ENCODE measurements around the gene BRIP1. TPM values are rescaled to one million over a fixed set of nuclear protein-coding genes. Genes with fewer than 3 reads are reported as not detected.

The BRIP1 gene
- total RNA-seq, 1 experiment from 2014 or later: 13.8 TPM

GRCh38 chr17:61849674-61850073 lies 13.7 kb downstream of the BRIP1 start:
- H3K9me3 Mint-ChIP-seq: no peaks in the 10 kb centered on the region
- no peak for DNase-seq (ENCODE audit: low spot score)
- no peak for TF ChIP-seq PRRX2 (CRISPR knock-in tag; IDR thresholded peaks at IDR 0.05)
- TF ChIP-seq GTF2I (CRISPR knock-in tag; conservative IDR thresholded peaks at IDR 0.05): no peak
- no peak for TF ChIP-seq ZNF281 (CRISPR knock-in tag; IDR thresholded peaks at IDR 0.05)
- no peak for TF ChIP-seq FOXK1 (CRISPR knock-in tag; IDR thresholded peaks at IDR 0.05)
- TF ChIP-seq, protein P1, sequence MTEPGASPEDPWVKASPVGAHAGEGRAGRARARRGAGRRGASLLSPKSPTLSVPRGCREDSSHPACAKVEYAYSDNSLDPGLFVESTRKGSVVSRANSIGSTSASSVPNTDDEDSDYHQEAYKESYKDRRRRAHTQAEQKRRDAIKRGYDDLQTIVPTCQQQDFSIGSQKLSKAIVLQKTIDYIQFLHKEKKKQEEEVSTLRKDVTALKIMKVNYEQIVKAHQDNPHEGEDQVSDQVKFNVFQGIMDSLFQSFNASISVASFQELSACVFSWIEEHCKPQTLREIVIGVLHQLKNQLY (CRISPR knock-in tag; IDR thresholded peaks at IDR 0.05): no peak
- no peak for TF ChIP-seq GRHL2 (CRISPR knock-in tag; IDR thresholded peaks at IDR 0.05; ENCODE audit: insufficient replicate concordance, severe bottlenecking)
- TF ChIP-seq ZNF425 (CRISPR knock-in tag; conservative IDR thresholded peaks at IDR 0.05): no peak
- no peak for TF ChIP-seq ATF1 (CRISPR knock-in tag; IDR thresholded peaks at IDR 0.05)
- TF ChIP-seq CREB1 (CRISPR knock-in tag; IDR thresholded peaks at IDR 0.05): no peak
- TF ChIP-seq, protein P2, sequence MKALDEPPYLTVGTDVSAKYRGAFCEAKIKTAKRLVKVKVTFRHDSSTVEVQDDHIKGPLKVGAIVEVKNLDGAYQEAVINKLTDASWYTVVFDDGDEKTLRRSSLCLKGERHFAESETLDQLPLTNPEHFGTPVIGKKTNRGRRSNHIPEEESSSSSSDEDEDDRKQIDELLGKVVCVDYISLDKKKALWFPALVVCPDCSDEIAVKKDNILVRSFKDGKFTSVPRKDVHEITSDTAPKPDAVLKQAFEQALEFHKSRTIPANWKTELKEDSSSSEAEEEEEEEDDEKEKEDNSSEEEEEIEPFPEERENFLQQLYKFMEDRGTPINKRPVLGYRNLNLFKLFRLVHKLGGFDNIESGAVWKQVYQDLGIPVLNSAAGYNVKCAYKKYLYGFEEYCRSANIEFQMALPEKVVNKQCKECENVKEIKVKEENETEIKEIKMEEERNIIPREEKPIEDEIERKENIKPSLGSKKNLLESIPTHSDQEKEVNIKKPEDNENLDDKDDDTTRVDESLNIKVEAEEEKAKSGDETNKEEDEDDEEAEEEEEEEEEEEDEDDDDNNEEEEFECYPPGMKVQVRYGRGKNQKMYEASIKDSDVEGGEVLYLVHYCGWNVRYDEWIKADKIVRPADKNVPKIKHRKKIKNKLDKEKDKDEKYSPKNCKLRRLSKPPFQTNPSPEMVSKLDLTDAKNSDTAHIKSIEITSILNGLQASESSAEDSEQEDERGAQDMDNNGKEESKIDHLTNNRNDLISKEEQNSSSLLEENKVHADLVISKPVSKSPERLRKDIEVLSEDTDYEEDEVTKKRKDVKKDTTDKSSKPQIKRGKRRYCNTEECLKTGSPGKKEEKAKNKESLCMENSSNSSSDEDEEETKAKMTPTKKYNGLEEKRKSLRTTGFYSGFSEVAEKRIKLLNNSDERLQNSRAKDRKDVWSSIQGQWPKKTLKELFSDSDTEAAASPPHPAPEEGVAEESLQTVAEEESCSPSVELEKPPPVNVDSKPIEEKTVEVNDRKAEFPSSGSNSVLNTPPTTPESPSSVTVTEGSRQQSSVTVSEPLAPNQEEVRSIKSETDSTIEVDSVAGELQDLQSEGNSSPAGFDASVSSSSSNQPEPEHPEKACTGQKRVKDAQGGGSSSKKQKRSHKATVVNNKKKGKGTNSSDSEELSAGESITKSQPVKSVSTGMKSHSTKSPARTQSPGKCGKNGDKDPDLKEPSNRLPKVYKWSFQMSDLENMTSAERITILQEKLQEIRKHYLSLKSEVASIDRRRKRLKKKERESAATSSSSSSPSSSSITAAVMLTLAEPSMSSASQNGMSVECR (CRISPR knock-in tag; IDR thresholded peaks at IDR 0.05; ENCODE audit: borderline replicate concordance): no peak
- TF ChIP-seq, protein P3, sequence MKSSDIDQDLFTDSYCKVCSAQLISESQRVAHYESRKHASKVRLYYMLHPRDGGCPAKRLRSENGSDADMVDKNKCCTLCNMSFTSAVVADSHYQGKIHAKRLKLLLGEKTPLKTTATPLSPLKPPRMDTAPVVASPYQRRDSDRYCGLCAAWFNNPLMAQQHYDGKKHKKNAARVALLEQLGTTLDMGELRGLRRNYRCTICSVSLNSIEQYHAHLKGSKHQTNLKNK (CRISPR knock-in tag; IDR thresholded peaks at IDR 0.05): no peak
- TF ChIP-seq CTCF (IDR thresholded peaks at IDR 0.05): no peak
- H3K4me3 Mint-ChIP-seq: no peak overlapping the region
- no peak for ATAC-seq
- H3K36me3 Mint-ChIP-seq: peaks cover 28% of the 10 kb centered on the region
- ChIA-PET POLR2A (interaction anchor here (0.7 kb wide), 1 partner anchor 8 kb away, joined by 4 read pairs; no protein-coding TSS in a partner anchor), CTCF (no interaction called here)
- H3K27ac Mint-ChIP-seq: no peak overlapping the region
- H3K27me3 Mint-ChIP-seq (ENCODE audit: low read depth): no peaks in the 10 kb centered on the region
- no peaks in the 10 kb centered on the region for H3K4me1 Mint-ChIP-seq

- DNase-seq (ENCODE audit: low spot score) (no peak), ATAC-seq (no peak)
- Mint-ChIP-seq H3K27ac (no peak overlapping the region), H3K9me3 (no peaks in the 10 kb centered on the region), H3K4me3 (no peak overlapping the region), H3K27me3 (ENCODE audit: low read depth) (no peaks in the 10 kb centered on the region), H3K4me1 (no peaks in the 10 kb centered on the region), H3K36me3 (peaks cover 30% of the 10 kb centered on the region)
- POLR2A ChIA-PET: no interaction called here
- TF ChIP-seq, protein P4, sequence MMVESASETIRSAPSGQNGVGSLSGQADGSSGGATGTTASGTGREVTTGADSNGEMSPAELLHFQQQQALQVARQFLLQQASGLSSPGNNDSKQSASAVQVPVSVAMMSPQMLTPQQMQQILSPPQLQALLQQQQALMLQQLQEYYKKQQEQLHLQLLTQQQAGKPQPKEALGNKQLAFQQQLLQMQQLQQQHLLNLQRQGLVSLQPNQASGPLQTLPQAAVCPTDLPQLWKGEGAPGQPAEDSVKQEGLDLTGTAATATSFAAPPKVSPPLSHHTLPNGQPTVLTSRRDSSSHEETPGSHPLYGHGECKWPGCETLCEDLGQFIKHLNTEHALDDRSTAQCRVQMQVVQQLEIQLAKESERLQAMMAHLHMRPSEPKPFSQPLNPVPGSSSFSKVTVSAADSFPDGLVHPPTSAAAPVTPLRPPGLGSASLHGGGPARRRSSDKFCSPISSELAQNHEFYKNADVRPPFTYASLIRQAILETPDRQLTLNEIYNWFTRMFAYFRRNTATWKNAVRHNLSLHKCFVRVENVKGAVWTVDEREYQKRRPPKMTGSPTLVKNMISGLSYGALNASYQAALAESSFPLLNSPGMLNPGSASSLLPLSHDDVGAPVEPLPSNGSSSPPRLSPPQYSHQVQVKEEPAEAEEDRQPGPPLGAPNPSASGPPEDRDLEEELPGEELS (CRISPR knock-in tag; IDR thresholded peaks at IDR 0.05): no peak
- no peak for TF ChIP-seq JUN (CRISPR knock-in tag; IDR thresholded peaks at IDR 0.05)
- TF ChIP-seq, protein P1 (CRISPR knock-in tag; IDR thresholded peaks at IDR 0.05): no peak
- CTCF ChIA-PET: no interaction called here
These were observed 14.4 kb downstream of the BRIP1 start for GRCh38 chr17:61848896-61849295.
